Ovary (tissue), 9 donors: ENCODE measurements around the gene SERINC4. TPM values are rescaled to one million over a fixed set of nuclear protein-coding genes. Genes with fewer than 3 reads are reported as not detected.
"Not testable (repeated sequence)": the region's sequence is repeated elsewhere in the genome, so short reads cannot be mapped to it uniquely, and the experiment has no call there.

ENCODE experiments used
- DNase-seq, 5 donors: peaks; one replicate each; pipeline ENCODE4 v3.0.0-alpha.2; 2019 to 2020
- H3K27ac ChIP-seq, 2 donors: fragments of 200-600 bp; one replicate each; pipeline versions ENCODE4 v1.5.1 to v1.8.0; 2019 to 2022
- H3K27me3 ChIP-seq: fragments of 200-600 bp; one replicate; pipeline ENCODE4 v1.8.0; 2022
- H3K36me3 ChIP-seq: fragments of 200-600 bp; sonication (generic); one replicate; pipeline ENCODE4 v1.5.1; 2019
- H3K4me1 ChIP-seq: one replicate; pipeline ENCODE4 v1.8.1; 2013; ENCODE audit warnings: mild to moderate bottlenecking, moderate library complexity; ENCODE audit not compliant: insufficient read depth
- H3K4me3 ChIP-seq: fragments of 200-600 bp; sonication (generic); one replicate; pipeline ENCODE4 v1.5.1; 2017
- H3K9me3 ChIP-seq, 2 donors: fragments of 200-600 bp in 1 of 2; sonication (generic) in 1 of 2; one replicate each; pipeline versions ENCODE4 v1.5.1 to v1.8.1; 2013 to 2019; ENCODE audit warnings: mild to moderate bottlenecking in 1 of 2, moderate library complexity in 1 of 2
- CTCF ChIP-seq, 3 donors: fragments of 450-650 bp in 2 of 3; fragments of 200-600 bp in 1 of 3; IDR thresholded peaks; one replicate each; pipeline versions ENCODE4 v1.5.1 to v1.8.0; 2016 to 2022; ENCODE audit warnings: antibody characterized with exemption in 3 of 3, mild to moderate bottlenecking in 1 of 3
- EP300 ChIP-seq: sonication (generic); formaldehyde crosslinking; IDR thresholded peaks from one replicate; pipeline ENCODE4 v1.6.1; 2017; ENCODE audit warnings: antibody characterized with exemption
- POLR2A ChIP-seq: fragments of 450-650 bp; IDR thresholded peaks from one replicate; pipeline ENCODE4 v1.6.1; 2017; ENCODE audit warnings: antibody characterized with exemption, mild to moderate bottlenecking, moderate library complexity
- WGBS, 3 donors: extraction: QIAGEN DNeasy Blood & Tissue Kit in 1 of 3; methylation state at CpG; one replicate each; pipeline versions ENCODE4 v1.1.5 to v1.1.7; 2013 to 2017; 5-methylcytosine and 5-hydroxymethylcytosine counted together
- intact Hi-C, 4 donors: fragments of 100-400 bp; cut with DNase I; formaldehyde crosslinking; loops; one replicate each; pipeline versions ENCODE4 v1.11.0 to v1.15.1; 2022 to 2023
- polyA plus RNA-seq, 2 donors: library from polyadenylated mRNA; stranded (reverse); fragments of 200-250 nt in 1 of 2; fragments of 350-450 nt in 1 of 2; fragmentation: Illumina TruSeq in 1 of 2; extraction: RNeasy Lipid Tissue Mini Kit (QIAGEN cat#74804) in 1 of 2; gene quantifications; one replicate each; pipeline ENCODE4 v1.2.3, GENCODE V29; 2013 to 2014
- total RNA-seq, 7 donors: library from RNA; depleted of rRNA in 2 of 7; stranded (reverse); fragments of >200 nt in 2 of 7; fragmentation: NEBNext Ultra II Directional in 3 of 7; extraction: Animal tissue kit (Norgen Biotek cat#: 25700) in 3 of 7; gene quantifications; one replicate each; pipeline versions ENCODE4 v1.1.0 to v1.2.4, GENCODE V29; 2016 to 2023
- donor health status: DM: no; HTN: no; CAD: no; lungs with moderate emphysema.
- donor health status: DM: no; HTN: no; CAD: no.
- donor health status: Bipolar disorder and iron deficiency.
- donor health status: DM: yes; HTN: yes; CAD: no.
- donor health status: DM: no; HTN: no; CAD: no.
- donor health status: DM: yes; HTN: yes; CAD: no.

The SERINC4 gene
- total and polyA plus RNA-seq, 9 donors, result 0.07 to 0.39 (median 0.20) TPM; not detected in 3

- Histone ChIP-seq H3K4me3 (no peak overlapping the region), H3K36me3 (no peaks in the 10 kb centered on the region), H3K27ac (peak overlapping the region in 1 of 2 donors; percentile 1), H3K27me3 (no peaks in the 10 kb centered on the region), H3K4me1 (peaks cover 9% of the 10 kb centered on the region), H3K9me3 (no peaks in the 10 kb centered on the region)
- TF ChIP-seq POLR2A (no peak), CTCF (IDR thresholded peaks at IDR 0.05) (no peak), EP300 (no peak)
- intact Hi-C loops, result no loop called here
- no peak for DNase-seq
- 25 to 33% (median 27%) methylated on average over 6 of the region's 6 CpGs for WGBS, 3 donors
Measured at GRCh38 chr15:43828061-43828657, 28.1 kb upstream of the SERINC4 start.

DNA sequence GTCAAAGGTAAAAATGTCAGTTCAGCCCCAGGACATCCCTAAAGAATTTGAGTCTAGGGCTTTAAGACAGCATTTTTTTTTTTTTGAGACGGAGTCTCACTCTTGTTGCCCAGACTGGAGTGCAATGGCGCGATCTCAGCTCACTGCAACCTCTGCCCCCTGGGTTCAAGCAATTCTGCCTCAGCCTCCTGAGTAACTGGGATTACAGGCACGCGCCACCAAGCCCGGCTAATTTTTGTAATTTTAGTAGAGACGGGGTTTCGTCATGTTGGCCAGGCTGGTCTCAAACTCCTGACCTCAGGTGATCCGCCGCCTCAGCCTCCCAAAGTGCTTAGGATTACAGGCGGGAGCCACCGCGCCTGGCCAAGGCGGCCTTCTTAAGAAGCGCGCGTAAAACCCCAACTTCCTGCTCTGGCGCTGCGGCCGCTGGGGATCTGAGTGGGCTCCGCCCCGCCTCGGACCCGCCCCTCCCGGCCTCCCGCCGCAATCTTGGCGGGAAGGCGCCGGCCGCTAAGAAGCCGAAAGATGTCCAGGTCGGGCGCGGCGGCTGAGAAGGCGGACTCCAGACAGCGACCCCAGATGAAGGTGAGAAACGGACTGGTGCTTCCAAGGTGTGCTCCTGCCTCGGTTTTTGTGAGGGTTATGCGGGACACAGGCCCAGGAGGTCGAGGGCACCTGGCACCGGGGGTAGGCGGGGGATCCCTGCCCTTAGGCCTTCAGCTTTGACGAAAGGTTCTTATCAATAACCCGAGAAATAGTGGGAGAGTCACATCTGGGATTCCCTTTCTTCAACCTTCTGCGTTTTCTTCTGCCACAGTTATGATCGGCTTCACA, 26.7 kb upstream of the SERINC4 start, which contains the start of gene WDR76:
TSS of gene WDR76 (plus strand) at position 495 of the 834 bp plus-strand sequence. CDS start at position 526, 31 bp downstream.
- DNase-seq, result peak; percentile 75 to 88 (median 82)
- intact Hi-C loops, result no loop called here
- Histone ChIP-seq H3K27ac (peak within 1 kb of the TSS; percentile 54 to 59), H3K36me3 (no peaks in the 10 kb centered on the region), H3K27me3 (no peaks in the 10 kb centered on the region), H3K4me3 (peak within 1 kb of the TSS; percentile 43), H3K4me1 (peaks cover 10% of the 10 kb centered on the region), H3K9me3 (no peaks in the 10 kb centered on the region)
- 3 to 9% (median 3%) methylated on average over 24 to 48 of the region's 48 CpGs for WGBS, 3 donors
- TF ChIP-seq EP300 (no peak), POLR2A (no peak), CTCF (IDR thresholded peaks at IDR 0.05) (no peak)

GRCh38 chr15:43826029-43826507, 26.0 kb upstream of the SERINC4 start:
- DNase-seq, result no peak
- intact Hi-C loops, result no loop called here
- 95% methylated on average over 11 of the region's 11 CpGs for WGBS, 3 donors
- Histone ChIP-seq H3K27me3 (no peaks in the 10 kb centered on the region), H3K9me3 (no peaks in the 10 kb centered on the region), H3K27ac (peak overlapping the region in 1 of 2 donors; percentile 59), H3K36me3 (no peaks in the 10 kb centered on the region), H3K4me3 (peak overlapping the region; percentile 43), H3K4me1 (peaks cover 10% of the 10 kb centered on the region)
- TF ChIP-seq CTCF (IDR thresholded peaks at IDR 0.05), result no peak
- TF ChIP-seq EP300, result no peak
- TF ChIP-seq POLR2A, result no peak

GRCh38 chr15:43825305-43825704, 25.3 kb upstream of the SERINC4 start:
- H3K27ac ChIP-seq, H3K36me3 ChIP-seq, H3K4me3 ChIP-seq, H3K9me3 ChIP-seq, H3K27me3 ChIP-seq, intact Hi-C loops: not testable (repeated sequence)
- 93 to 94% (median 93%) methylated on average over 11 of the region's 11 CpGs for WGBS, 3 donors
- H3K4me1 ChIP-seq, result peaks cover 10% of the 10 kb centered on the region
- DNase-seq, result peak in 1 of 5 donors; percentile 30
